RWPE2 (cell line): ENCODE data around the gene CA5A.
"Not testable (repeated sequence)": the region's sequence is repeated elsewhere in the genome, so short reads cannot be mapped to it uniquely, and the experiment has no call there.

ENCODE experiments used
- ATAC-seq: fragments of 200-7000 bp; cut with Tn5 transposase; 3 replicates; pipeline ENCODE4 v1.9.1; 2021; ENCODE audit warnings: low read depth
- DNase-seq: peaks from one replicate; pipeline ENCODE4 v3.0.0-alpha.2; 2020; ENCODE audit warnings: low spot score
- H3K27ac ChIP-seq: fragments of 450-650 bp; 2 replicates; pipeline ENCODE4 v1.5.1; 2017; ENCODE audit warnings: mild to moderate bottlenecking; ENCODE audit not compliant: poor library complexity, severe bottlenecking
- H3K27me3 ChIP-seq: fragments of 250-450 bp; sonication (Bioruptor Pico); 2 replicates; pipeline ENCODE4 v1.5.1; 2021; ENCODE audit warnings: mild to moderate bottlenecking, moderate library complexity; ENCODE audit not compliant: insufficient read depth, poor library complexity, severe bottlenecking
- H3K36me3 ChIP-seq: fragments of 250-450 bp; sonication (Bioruptor Pico); 2 replicates; pipeline ENCODE4 v1.5.1; 2020; ENCODE audit warnings: low read depth, mild to moderate bottlenecking, moderate library complexity
- H3K4me1 ChIP-seq: fragments of 250-450 bp; sonication (Bioruptor Pico); 2 replicates; pipeline ENCODE4 v1.5.1; 2021; ENCODE audit warnings: mild to moderate bottlenecking, moderate library complexity; ENCODE audit not compliant: insufficient read depth, poor library complexity, severe bottlenecking
- H3K4me3 ChIP-seq: fragments of 250-450 bp; sonication (Bioruptor Pico); 2 replicates; pipeline ENCODE4 v1.5.1; 2021; ENCODE audit warnings: mild to moderate bottlenecking, moderate library complexity; ENCODE audit not compliant: severe bottlenecking
- H3K9me3 ChIP-seq: fragments of 250-450 bp; sonication (Bioruptor Pico); 2 replicates; pipeline ENCODE4 v1.5.1; 2021; ENCODE audit warnings: mild to moderate bottlenecking, moderate library complexity; ENCODE audit not compliant: severe bottlenecking
- TF ChIP-seq, protein P1 (sequence below): fragments of 450-650 bp; IDR thresholded peaks from one replicate; pipeline ENCODE4 v1.5.1; 2017; ENCODE audit warnings: mild to moderate bottlenecking, moderate library complexity; ENCODE audit not compliant: poor library complexity, severe bottlenecking

CA5A gene

DNA sequence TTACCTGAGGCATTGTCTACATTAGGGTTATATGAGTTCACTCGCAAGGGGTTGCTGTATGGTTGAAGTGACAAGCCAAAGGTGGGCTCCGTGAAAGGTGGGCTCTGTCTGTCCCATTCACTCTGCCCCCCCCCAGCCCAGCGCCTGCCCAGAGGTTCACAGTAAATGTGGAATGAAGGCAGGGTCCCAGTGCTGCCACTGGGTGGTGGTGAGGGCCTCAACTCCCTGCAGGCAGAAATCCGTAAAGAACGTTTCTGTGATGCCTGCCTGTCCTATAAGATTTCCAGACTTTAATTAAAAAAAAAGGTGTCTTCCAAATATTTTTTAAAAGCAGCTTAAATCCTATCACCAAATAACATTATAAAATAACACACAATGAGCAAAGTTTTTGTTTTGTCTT lies 31.4 kb downstream of the CA5A start:
- not testable (repeated sequence) for H3K27ac ChIP-seq, H3K4me3 ChIP-seq, H3K27me3 ChIP-seq, H3K36me3 ChIP-seq, H3K9me3 ChIP-seq, DNase-seq, ATAC-seq, H3K4me1 ChIP-seq

DNA sequence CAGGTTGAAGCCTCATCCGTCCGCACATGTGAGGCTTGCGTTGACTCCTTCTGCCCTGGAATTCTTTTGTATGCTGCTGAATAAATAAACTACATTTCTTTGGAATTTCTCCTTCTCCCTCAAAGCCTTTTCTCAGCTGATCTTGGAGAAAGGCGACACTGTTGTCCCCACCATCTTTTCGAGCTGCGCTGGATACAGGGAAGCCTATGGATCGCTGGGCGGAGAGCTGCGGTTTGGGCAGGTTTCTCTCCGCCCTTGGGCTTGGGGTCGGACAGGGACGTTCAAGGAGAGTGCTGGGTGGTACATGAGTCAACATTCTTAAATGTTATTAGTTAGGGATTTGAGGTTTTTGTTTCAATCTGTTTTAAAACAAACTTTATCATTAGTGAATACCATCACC lies 35.8 kb downstream of the CA5A start:
- not testable (repeated sequence) for H3K9me3 ChIP-seq, H3K4me1 ChIP-seq, H3K36me3 ChIP-seq, DNase-seq, H3K27me3 ChIP-seq, ATAC-seq, H3K27ac ChIP-seq, H3K4me3 ChIP-seq

DNA sequence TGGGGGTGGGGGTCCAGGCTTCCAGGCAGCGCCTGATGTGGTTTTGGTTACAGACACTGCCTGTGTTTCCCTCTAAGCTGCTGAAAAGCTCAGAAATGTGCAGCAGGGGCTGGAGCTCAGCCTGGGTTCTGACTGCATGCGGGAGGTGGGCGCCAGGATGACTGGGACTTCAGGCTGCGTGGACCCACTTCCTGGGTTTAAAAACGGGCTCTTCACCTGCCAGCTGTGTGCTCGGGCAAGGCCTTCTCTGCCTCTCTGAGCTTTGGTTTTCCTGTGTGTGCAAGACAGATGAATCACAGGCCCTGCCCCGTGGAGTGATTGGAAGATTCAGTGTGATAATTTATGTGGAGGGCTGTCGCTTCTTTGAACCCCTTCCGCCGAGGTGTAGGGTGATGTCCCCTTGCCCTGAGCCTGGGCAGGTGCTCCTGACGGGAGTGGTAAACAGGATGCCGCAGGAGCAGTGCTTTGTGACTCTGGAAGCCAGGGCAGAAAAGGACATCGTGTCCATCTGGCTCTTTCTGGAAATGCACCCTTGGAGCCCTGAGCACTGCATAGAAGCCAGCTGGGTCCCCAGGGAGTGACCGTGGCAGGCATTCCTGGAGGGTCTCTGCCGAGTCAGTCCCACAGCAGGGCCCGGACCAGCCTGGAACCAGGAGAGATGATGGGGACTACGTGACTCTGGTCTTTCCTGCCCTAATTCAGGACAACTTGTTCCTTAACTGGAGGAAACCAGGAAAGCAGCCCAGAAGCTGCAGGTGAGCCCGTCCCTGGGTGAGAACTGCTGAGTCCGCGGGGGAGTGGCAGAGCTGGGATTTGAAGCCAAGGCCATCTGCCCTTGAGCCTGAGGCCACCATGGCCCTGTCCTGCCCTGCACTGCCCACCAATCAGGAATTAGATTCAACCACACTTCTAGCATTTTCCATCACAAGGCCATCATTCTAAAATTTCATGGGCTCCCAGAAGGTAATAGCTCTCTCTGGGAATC lies 38.5 kb downstream of the CA5A start:
- TF ChIP-seq, protein P1, sequence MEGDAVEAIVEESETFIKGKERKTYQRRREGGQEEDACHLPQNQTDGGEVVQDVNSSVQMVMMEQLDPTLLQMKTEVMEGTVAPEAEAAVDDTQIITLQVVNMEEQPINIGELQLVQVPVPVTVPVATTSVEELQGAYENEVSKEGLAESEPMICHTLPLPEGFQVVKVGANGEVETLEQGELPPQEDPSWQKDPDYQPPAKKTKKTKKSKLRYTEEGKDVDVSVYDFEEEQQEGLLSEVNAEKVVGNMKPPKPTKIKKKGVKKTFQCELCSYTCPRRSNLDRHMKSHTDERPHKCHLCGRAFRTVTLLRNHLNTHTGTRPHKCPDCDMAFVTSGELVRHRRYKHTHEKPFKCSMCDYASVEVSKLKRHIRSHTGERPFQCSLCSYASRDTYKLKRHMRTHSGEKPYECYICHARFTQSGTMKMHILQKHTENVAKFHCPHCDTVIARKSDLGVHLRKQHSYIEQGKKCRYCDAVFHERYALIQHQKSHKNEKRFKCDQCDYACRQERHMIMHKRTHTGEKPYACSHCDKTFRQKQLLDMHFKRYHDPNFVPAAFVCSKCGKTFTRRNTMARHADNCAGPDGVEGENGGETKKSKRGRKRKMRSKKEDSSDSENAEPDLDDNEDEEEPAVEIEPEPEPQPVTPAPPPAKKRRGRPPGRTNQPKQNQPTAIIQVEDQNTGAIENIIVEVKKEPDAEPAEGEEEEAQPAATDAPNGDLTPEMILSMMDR, result no peak
- Histone ChIP-seq H3K4me3 (no peak overlapping the region), H3K27ac (no peak overlapping the region), H3K27me3 (no peaks in the 10 kb centered on the region), H3K4me1 (no peaks in the 10 kb centered on the region), H3K36me3 (no peaks in the 10 kb centered on the region), H3K9me3 (no peaks in the 10 kb centered on the region)
- peak; percentile 41; the same call in 1 of the 3 replicates for ATAC-seq
- no peak for DNase-seq

DNA sequence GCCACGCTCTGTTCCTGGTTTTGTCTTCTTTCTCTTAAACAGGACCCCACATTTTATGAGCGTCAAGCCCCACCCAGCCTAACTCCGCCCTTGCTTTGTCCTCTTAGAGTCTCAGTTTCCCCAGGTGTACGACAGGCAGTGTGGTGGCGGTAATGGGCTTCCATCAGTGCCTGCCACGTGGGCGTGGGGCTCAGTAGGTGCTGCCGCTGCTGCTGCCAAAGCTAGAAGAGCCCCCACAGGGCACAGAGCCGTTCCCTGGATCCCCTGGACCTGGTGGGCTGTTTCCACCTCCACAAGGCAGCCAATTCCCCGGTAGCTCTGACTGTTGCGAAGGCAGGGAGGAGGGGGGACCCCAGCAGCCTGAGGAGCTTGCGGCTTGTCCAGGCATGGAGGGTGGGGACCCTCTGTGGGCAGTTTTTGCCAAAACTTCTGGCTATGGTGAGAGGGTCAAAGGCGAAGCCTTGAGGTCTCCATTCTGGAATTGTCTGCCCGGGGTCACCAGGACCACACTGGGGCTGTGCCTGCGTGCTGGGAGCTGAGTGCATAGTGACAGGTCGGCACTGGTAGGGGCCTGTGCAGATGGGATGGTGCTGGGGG lies 39.3 kb downstream of the CA5A start:
- H3K36me3 ChIP-seq, H3K27me3 ChIP-seq, H3K4me3 ChIP-seq, H3K9me3 ChIP-seq, H3K27ac ChIP-seq, DNase-seq, H3K4me1 ChIP-seq, ATAC-seq: not testable (repeated sequence)

DNA sequence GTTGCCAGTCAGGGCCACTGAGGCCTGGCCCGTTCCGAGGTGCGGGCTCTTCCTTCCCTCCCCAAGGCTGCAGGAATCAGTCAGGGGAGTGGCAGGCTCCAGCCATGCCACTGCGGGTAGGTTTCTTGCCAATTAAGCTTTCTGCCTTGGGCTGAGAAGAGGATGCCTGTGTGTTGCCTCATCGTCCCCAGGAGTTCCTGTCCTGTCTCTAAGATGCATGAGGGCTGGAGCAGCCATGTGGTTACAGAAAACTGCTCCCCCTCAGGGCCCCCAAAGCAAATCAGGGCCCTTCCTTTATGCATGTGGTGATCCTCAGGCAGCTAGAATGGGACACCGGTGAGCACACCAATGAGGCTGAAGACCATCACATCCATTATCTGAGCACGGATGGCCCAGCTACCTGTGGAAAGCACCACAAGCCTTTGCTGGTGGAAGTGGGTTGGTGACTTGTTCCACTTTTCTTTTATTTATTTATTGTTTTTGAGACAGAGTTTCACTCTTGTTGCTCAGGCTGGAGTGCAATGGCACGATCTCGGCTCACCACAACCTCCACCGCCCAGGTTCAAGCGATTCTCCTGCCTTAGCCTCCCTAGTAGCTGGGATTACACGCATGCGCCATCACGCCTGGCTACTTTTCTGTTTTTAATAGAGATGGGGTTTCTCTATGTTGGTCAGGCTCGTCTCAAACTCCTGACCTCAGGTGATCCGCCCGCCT lies 40.0 kb downstream of the CA5A start:
- DNase-seq, H3K27me3 ChIP-seq, ATAC-seq, H3K4me3 ChIP-seq, H3K9me3 ChIP-seq, H3K36me3 ChIP-seq, H3K27ac ChIP-seq, H3K4me1 ChIP-seq: not testable (repeated sequence)

DNA sequence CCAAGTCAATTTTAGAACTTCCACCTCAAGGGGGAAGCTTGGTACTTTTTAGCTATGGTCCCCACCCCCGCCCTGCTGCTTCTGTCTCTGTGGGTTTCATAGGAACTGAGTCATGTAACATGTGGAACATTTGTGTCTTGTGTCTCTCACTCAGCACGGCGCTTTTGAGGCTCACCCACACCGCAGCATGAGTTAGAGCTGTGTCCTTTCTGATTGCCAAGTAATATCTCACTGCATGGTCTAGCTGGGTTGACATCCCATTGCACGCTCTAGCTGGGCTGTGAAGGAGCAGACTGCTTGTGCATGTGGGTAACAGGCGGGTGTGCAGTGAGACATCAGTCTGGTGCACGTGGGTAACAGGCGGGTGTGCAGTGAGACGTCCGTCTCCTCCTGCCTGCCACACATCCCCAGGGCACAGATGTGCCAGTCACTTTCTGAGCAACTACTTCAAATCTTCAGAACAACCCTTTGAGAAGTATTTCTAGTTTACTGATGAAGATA lies 40.6 kb downstream of the CA5A start:
- H3K27me3 ChIP-seq, result no peaks in the 10 kb centered on the region
- no peaks in the 10 kb centered on the region for H3K36me3 ChIP-seq
- no peak for DNase-seq
- no peak overlapping the region for H3K4me3 ChIP-seq
- no peaks in the 10 kb centered on the region for H3K4me1 ChIP-seq
- H3K27ac ChIP-seq, result no peak overlapping the region
- TF ChIP-seq, protein P1, result no peak
- ATAC-seq, result no peak; the same call in 2 of the 3 replicates
- no peaks in the 10 kb centered on the region for H3K9me3 ChIP-seq

DNA sequence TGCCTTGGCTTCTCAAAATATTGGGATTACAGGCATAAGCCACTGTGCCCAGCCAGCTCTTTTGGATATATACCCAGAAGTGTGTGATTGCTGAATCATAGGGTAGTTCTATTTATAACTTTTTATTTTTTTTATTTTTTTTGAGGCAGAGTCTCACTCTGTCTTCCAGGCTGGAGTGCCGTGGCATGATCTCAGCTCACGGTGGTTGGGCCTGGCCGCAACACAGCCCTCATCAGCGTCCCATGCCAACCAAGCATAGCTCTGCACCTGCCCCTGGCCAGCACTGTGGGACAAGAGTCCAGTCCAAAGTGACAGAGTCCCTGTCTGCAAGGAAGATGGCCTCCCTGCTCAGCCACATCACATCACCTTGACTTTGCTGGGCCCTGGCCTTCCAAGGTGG lies 42.3 kb downstream of the CA5A start:
- H3K9me3 ChIP-seq, H3K36me3 ChIP-seq, H3K4me3 ChIP-seq, H3K4me1 ChIP-seq, DNase-seq, H3K27ac ChIP-seq, H3K27me3 ChIP-seq: not testable (repeated sequence)
- ATAC-seq, result 0 out of 3 replicates have a peak, but pooled peaks have one; percentile 21
